GM18873 (cell line): ENCODE measurements around the gene WWOX.

Experiments
- ATAC-seq: cut with Tn5 transposase; IDR thresholded peaks from one replicate; pipeline ENCODE4 v1.9.1; 2021; ENCODE audit warnings: mild to moderate bottlenecking, moderate library complexity, moderate number of reproducible peaks; ENCODE audit not compliant: unreplicated experiment, low FRiP score

The WWOX gene

DNA sequence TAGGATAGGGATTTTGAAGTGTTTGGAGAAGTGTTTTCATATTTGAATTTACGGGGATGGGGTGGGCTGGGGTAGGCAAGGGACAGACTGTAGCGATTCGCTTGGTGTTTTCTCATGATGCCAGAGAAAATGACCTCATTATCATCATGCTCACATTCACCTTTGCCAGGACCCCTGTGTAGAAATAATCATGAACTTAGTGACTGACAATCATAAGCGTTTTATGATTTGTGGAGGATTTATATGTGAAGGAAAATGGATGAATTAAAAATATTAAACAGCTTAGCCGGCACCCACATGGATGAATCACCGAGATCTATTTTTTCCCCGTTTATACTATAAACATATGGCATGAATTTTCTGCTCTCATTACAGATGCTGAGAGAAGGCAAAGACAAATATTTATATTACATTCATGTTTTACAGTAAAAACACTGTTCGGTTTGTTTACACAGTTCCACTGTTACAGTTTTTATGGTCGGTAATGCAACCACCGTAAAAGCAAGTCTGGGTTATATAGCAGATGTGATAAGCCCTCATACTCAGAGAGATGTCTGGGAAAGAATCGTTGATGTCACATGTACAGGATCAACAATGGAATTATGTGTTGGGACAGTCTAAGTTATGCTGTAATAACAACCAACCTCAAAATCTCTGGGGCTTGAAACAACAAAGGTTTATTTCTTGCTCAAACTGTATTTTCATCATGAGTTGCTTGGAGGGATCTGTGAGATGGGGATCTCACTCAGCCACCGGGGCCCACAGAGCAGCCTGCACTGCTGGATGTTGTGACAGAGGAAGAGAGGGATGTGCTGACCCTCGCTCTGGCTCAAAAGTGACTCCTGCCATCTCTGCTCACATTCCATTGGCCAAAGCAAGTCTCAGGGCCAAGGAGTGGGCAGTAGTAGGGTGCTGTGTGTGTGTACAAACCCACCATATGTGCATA lies 85.1 kb downstream of the WWOX start:
- ATAC-seq = no peak

DNA sequence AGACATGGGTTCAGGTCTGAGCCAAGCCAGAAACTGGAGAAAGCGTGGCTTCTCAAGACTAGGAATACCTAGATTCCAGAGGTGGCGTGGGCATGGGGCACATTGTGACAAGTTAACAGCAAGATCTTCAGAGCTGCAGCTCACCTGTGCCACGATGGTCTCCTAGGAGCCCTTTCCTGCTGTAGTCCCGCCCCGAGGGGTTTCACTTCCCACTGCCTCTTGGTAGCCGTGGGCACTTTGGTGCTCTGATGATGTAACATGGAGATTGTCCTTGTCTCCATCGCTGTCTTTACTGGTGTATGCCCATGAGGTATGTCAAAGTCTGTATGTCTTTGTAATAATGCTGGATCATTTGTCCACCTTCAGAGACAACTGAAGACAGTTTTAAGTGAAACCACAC lies 89.7 kb downstream of the WWOX start:
- no peak for ATAC-seq

DNA sequence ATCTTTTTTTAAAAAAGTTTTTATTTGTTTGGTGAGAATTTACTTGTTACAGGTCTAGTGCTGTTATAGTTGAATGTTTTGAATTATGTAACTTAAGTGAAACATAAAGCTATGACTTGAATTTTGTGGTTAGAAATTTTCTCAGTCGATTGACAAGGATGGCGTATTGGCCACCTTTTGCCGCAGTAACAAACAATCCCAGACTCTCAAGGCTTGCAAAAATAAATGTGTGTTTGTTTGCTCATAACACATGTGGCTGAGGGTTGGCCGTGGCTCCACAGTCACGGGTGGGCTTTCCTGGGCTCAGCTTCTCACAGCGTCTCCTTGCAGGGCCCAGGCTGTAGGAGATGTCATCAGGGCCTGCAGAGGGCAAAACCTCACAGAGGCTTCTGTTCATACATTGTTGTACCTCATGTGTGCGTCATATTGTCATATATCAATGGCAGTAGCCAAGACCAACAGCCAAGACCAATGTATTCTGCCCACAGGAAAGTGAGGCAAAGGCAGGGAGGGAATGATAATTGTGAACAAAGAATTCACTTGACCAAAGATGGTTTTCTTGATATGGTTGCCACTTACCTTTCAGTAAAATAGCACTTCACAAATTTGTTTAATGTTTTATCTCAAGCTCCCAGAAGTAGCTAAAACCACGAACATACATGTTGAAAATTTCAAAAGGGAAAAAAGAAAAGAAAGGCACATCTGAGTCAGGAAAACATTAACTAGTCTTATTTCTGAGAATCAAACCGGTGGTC lies 93.5 kb downstream of the WWOX start:
- ATAC-seq = no peak

DNA sequence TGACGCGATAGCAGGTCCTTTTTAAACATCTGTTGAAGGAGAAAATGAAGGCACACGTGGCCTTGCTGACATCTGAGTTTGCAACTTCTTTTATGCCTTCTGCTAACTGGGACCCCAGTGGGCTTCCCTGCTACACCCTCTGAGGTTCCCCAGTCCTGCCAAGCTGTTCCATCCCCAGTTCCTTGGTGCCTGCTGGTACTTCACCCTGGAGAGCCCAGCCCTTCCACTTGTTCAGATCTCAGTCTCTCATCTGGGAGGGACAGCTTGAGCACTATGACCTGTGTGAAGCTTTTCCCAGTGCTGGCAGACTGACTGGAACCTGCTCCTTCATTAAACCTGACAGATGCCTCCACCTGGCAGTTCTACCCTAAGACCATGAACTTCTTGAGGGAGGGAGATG lies 95.5 kb downstream of the WWOX start:
- ATAC-seq = no peak

DNA sequence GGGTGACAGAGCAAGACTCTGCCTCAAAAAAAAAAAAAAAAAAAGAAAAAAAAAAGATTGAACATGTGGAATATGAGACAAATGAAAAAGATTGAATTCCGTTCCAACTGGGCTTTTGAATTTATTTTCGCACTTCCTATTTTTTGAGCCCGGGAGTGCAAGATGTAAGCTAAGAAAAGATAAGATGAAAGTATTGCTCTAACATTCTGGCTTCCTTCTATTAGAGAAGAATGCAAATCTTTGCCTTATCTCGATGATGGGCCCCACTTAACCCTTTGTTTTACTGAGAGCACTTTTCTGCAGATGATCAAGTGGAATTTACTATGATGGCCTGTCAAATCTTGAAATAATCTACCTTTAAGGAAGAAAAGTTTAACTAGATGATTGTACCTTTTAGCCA lies 96.3 kb downstream of the WWOX start:
- ATAC-seq = no peak

DNA sequence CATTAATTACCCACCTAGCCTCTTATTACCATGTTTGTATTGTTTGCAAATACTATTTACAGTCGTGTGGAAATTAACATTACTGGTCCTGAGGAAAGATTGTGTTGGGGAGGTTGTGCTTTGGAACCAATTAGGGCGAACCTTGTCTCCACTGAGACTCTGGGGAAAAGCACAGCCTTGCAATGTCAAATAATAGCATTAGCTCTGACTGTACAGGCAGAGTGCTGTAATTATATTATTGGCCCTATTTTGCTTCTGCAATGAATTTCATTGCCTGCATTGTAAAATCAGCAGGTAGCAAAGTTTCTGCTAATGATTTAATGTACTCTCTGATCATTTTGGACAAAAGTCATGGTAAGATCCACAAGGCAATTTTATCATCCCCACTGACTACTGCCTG lies 97.0 kb downstream of the WWOX start:
- ATAC-seq = no peak

DNA sequence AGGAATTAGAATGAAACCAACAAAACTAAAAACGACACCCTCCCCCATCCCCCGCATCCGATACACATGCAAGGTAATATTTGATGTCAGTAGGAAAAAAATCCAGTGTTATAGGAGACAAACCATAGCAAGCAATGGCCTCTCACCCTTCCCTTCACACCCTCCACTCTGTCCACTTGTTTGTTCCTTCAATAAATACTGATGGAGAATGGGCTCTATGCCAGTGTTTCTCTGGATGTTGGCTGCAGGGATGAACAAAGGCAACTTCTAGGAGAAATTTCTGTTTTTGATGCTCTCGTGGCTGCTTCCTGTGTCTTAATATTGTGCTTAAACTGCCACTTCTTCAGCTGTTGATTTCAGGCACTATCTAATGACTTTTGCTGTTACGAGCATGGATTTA lies 98.8 kb downstream of the WWOX start:
- ATAC-seq = no peak

DNA sequence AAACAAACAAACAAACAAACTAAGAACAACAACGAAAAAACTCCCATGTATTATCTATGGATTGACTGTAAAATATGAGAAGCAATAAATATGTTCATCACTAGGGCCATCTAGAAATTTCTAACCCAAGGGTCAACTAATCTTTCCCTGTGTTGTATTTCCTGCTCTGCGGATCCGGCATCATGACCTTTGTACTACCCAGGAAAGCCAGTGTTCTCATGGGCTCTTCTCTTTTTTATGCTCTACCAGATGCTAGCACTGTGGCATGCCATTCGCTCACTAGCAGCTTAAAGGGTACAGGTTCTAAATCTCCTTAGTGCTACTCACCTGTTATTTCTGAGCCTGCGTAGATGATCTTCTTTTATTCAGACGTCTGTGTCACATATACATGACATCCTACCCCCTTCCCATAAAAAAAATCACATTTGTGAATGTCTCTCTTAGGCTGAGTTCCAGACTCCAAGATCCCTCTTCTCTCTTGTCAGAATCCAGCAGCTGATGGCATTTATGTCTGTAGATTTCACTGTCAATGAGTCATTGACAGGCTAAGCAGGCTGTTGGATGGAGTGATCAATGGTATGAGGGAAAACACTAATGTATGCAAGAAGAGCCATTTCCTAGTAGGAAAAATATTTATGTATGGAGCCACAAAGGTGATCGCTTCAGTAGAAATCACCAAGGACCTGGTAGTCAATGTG lies 100.0 kb downstream of the WWOX start:
- ATAC-seq = no peak

DNA sequence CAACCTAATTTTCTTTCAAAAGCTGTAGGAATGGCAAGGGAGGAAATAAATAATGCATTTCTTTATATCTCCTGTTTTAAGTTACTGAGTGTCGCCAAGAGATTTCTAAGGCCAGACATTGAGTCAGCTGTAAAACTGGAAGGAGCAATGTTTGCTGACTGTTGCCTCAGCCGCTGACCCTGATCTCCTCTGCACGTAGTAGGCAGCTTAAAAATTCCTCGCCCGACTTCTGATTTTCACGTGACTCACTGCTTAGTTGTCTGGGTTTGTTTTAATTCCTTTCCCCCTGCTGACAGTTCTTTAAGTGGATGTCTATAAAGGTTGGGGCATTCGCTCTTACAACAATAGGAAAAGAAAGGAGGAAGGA lies 100.6 kb downstream of the WWOX start:
- no peak for ATAC-seq

DNA sequence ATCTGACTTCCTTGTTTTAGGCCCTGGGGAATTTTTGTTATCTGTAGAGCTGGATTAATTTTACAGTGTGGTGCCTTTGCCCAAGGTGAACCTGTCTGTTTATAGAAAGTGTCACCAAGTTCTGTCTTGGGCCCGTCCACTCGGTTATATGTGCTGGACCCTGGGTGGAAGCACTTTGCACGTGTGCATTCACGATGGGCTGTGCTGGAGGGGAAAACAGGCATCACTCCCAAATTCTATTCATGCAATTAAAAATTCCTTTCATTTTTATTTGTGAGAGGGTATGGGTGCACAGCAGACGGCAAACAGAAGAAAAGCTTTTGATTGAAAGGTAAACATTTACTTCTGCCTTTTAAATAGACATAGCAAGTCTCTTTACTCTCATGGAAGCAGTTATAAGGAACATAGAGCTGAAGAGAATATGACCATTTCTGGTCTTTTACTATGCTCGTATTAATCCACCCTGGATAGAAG lies 101.2 kb downstream of the WWOX start:
- ATAC-seq = no peak

DNA sequence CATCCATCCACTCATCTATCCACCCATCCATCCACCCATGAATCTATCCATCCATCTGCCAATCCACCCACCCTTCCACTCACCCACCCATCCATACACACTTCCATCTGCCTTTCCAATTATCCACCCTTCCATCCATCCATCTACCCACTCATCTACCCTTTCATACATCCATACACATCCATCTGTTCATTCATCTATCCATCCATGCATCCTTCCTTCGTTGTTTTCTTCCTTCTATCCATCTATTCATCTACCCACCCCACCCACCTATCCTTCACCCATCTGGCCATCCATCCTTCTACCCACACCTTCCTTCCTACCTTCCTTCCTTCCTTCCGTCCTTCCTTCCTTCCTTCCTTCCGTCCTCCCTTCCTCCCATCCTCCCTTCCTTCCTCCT lies 106.1 kb downstream of the WWOX start:
- ATAC-seq = no peak

DNA sequence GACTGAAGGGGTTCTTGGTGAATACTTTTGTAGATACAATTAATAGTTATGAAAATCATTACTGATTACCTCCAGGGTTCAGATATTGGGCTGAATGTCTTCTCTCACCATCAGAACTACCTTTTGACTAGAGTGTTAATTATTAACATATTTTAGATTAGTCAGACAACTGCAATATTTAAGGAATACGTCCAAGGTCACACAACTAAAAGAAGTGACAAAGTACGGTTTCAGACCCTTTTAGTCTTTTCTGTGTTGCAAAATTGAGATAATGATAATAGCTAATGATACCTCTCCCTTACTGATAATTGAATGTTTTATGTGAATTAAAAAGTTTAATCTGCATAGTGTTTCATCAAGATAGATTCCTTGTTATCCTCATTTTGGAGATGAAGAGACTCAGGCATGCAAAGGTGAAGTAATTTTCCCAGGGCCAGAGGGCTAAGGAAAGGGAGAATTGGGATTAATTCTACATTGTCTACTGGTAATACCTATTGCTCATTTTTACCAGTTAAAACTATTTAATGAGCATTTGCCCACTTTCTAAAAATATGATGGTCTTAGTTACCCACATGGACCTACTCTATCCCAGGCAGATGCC lies 107.3 kb downstream of the WWOX start:
- ATAC-seq = no peak

DNA sequence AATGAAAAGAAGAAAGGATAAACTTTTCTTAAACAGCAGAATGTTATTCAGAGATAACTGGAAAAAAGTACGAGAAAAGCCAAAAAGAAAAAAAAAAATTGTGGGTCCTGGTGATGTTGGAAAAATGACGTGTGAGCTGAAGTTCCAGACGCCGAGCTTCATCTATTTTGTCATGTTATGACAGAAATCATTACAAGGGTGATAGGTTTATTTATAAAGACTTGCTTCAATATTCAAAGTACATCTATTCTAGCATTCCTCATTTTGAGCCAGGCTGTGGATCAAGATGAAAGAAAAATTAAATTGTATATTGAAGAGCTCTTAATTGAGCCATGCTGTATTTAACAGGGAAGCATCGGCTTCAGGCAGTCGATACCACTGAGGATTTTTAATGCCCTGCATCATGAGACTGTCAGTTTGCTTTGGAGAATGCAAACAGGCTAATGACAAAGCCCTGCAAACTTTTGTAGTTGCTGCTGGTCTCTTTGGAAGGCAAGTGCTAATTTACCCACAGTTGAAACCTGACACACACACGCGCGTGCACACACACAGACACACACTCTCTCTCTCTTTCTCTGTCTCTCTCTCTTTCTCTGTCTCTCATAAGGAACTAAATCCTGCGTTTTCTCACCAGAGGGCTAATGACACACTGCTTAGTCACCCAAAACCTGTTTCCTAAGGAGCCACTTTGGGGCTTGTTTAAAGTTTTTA lies 110.7 kb downstream of the WWOX start:
- no peak for ATAC-seq

DNA sequence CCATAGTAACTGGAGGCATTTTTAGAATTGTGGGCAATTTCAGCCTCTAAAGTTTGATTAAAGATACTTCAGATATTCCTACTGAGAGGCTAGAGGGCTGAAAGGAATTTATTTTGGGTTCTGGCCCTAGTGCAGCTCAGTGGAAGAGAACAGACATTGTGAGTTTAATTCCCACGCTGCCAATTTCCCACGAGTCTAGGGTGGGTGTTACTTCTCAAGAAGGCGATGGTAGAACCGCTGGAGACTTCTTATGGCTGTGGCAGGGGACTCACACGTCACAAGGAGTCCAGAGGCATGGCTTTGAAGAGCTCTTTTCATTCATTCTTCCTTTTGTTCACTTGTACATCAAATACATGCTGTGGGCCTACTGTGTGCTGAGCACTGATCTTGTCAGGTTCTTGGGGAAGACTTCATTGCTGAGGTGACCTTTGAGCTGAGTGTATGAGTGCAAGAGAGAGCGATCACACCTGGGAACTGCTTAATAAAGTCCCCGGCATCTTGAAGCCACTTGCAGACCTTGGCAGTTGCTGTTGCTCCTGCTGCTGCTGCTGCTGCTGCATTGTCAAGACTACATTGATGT lies 111.7 kb downstream of the WWOX start:
- ATAC-seq = no peak

DNA sequence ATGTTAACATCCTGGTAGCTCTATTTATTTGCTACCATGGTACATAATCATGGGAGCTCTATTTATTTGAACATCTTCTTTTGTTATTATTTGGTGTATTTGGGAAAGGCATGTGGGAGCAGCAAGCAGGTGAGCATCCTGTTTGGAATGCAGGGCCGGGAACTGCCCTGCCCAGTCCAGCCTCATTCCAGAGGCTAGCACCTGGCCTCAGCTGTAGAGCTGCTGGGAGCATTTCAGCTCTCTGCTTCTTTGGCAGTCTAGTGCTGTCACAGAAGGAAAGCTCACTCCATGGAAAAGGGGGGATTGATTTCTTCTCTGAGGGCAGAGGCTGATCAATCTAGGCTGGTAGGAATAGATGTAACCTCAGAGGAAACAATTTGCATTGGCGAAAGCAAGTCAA lies 112.5 kb downstream of the WWOX start:
- ATAC-seq = no peak

DNA sequence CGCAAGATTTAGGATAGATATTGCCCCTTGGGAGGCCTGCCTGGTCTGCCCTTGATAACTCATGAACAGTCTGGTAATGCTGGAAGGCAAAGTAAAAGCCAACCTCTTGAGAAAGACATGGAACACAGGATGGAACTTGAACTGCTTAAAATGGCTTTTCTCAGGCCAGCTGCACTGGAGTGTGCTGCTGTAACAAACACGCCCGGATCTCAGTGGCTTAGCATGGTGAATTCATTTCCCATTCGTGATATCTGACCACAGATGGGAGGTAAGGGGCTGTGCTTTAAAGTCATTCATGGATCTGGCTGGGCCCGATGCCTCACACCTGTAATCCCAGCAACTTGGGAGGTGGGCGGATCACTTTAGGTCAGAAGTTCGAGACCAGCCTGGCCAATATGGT lies 113.2 kb downstream of the WWOX start:
- ATAC-seq = no peak

DNA sequence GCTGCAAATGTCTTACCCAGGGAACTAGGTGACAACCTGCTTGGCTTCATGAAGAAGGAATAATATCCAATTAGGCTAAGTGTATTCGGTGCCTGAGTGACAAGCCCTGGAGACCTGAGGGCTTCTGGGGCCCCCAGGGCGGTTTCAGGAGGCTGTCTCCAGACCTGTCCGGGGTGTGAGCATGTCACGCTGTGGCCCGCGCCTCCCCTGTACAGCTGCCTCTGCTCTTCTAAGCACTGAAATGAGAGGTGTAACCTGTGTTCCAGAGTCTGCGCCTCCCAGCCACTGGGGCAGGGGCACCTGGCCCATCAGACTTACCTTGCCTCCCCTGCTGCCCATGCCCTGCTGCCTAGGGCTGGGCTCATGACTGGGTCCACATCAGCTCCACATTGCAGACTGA lies 114.3 kb downstream of the WWOX start:
- no peak for ATAC-seq

DNA sequence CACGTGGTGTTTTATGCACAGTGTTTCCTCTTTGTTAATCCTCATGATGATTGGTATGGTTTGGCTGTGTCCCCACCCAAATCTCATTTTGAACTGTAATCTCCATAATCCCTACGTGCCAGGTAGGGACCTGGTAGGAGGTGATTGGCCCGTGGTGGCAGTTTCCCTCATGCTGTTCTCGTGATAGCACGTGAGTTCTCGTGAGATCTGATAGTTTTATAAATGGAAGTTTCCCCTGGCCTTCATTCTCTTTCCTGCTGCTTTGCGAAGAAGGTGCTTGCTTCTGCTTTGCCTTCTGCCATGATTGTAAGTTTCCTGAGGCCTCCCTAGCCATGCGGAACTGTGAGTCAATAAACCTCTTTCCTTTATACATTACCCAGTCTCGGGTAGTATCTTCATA lies 115.8 kb downstream of the WWOX start:
- no peak for ATAC-seq

DNA sequence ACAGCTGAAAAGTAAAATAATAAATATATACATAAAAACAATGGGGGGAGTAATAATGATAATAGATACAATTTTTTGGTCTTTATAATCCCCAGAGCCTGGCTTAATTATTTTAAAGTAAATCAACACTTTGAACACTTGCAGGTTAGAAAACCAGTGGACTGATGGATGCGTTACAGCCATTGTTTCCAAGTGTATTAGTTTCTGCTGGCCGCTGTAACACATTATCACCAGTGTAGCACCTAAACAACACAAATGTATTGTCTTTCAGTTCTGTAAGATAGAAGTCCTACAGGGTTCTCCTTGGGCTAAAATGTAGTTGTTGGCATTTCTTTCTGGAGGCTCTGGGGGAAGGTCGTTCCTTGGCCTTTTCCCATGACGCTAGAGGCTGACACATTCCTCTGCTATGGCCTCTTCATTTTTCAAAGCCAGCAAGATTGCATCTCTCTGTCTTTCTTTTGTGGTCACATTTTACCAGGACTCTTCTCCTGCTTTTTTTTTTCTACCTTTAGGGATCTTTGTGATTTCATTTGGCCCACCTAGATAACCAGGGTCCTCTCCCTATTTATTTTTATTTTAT lies 116.8 kb downstream of the WWOX start:
- ATAC-seq = no peak
